K562 (cell line): ENCODE data around the gene PARS2.

Experiments
- CEBPZ ChIP-seq: fragments of 150-350 bp; IDR thresholded peaks from 2 replicates; pipeline ENCODE4 v1.6.1; 2014; ENCODE audit warnings: low read depth, mild to moderate bottlenecking, low read length, borderline replicate concordance
- ELK1 ChIP-seq: sonication (generic); formaldehyde crosslinking; IDR thresholded peaks from 2 replicates; pipeline ENCODE4 v1.8.1; 2022; ENCODE audit warnings: missing genetic modification reagents
- EP300 ChIP-seq: IDR thresholded peaks from 2 replicates; pipeline ENCODE4 v1.6.1; 2012; ENCODE audit warnings: low read length, improper control_type of control experiment
- EZH2 ChIP-seq: IDR thresholded peaks from 2 replicates; pipeline ENCODE4 v1.6.1; 2012; ENCODE audit warnings: low read depth, mild to moderate bottlenecking, inconsistent platforms, low read length, borderline replicate concordance
- FOXM1 ChIP-seq, 2 experiments: fragments of 450-650 bp in 1 of 2; sonication (generic) in 1 of 2; formaldehyde crosslinking in 1 of 2; IDR thresholded peaks; 2 replicates each; pipeline versions ENCODE4 v1.6.1 to v1.9.0; 2017 to 2022; ENCODE audit warnings: low read depth in 2 of 2, mild to moderate bottlenecking in 2 of 2, missing genetic modification reagents in 1 of 2, moderate library complexity in 1 of 2
- HMGXB4 ChIP-seq: sonication (generic); formaldehyde crosslinking; IDR thresholded peaks from 2 replicates; pipeline ENCODE4 v1.8.1; 2023; ENCODE audit warnings: mild to moderate bottlenecking, missing genetic modification reagents
- KLF6 ChIP-seq: fragments of 250-450 bp; sonication (Bioruptor Pico); IDR thresholded peaks from 2 replicates; pipeline ENCODE4 v1.4.0; 2020; ENCODE audit warnings: mild to moderate bottlenecking, moderate library complexity, borderline replicate concordance
- MAX ChIP-seq: sonication (generic); formaldehyde crosslinking; IDR thresholded peaks from 2 replicates; pipeline ENCODE4 v1.9.0; 2022; ENCODE audit warnings: mild to moderate bottlenecking, missing genetic modification reagents
- MXD1 ChIP-seq: fragments of 250-450 bp; sonication (Bioruptor Pico); IDR thresholded peaks from 2 replicates; pipeline ENCODE4 v1.8.0; 2021; ENCODE audit warnings: borderline replicate concordance, mild to moderate bottlenecking, moderate library complexity; ENCODE audit not compliant: poor library complexity, severe bottlenecking
- PATZ1 ChIP-seq: fragments of 250-450 bp; sonication (Bioruptor Pico); IDR thresholded peaks from 2 replicates; pipeline ENCODE4 v1.5.0; 2020; ENCODE audit warnings: mild to moderate bottlenecking, borderline replicate concordance
- REST ChIP-seq, 2 experiments: fragments of 450-650 bp; formaldehyde crosslinking in 1 of 2; IDR thresholded peaks; 2 replicates each; pipeline versions ENCODE4 v1.4.0 to v1.6.1; 2014 to 2020; ENCODE audit warnings: mild to moderate bottlenecking in 2 of 2, borderline replicate concordance in 1 of 2, low read depth in 1 of 2
- SPI1 ChIP-seq: IDR thresholded peaks from 2 replicates; pipeline ENCODE4 v1.6.1; 2011; ENCODE audit warnings: low read depth, low read length, control low read depth, borderline replicate concordance
- ZNF224 ChIP-seq: sonication (generic); formaldehyde crosslinking; IDR thresholded peaks from 2 replicates; pipeline ENCODE4 v1.8.0; 2022; ENCODE audit warnings: mild to moderate bottlenecking, missing genetic modification reagents

GRCh38 chr1:54741531-54741930 is 22.8 kb downstream of the PARS2 start:
- TF ChIP-seq MAX (CRISPR knock-in tag) (no peak), EZH2 (no peak), EP300 (no peak), MXD1 (CRISPR knock-in tag) (no peak), FOXM1 (IDR thresholded peaks at IDR 0.05; ENCODE audit: low read depth) (no peak), FOXM1 (CRISPR knock-in tag; IDR thresholded peaks at IDR 0.05; ENCODE audit: low read depth) (no peak), SPI1 (no peak), ZNF224 (CRISPR knock-in tag) (no peak), ELK1 (CRISPR knock-in tag) (no peak), PATZ1 (CRISPR knock-in tag) (no peak), REST (IDR thresholded peaks at IDR 0.05; ENCODE audit: borderline replicate concordance) (no peak), REST (CRISPR knock-in tag; IDR thresholded peaks at IDR 0.05; ENCODE audit: low read depth) (no peak), KLF6 (CRISPR knock-in tag) (no peak), HMGXB4 (no peak), CEBPZ (no peak)
